ENCODE data around the gene DFFB.
A peak's percentile ranks its signal among the peaks of the same experiment; 100 is the strongest.

DFFB gene

DNA sequence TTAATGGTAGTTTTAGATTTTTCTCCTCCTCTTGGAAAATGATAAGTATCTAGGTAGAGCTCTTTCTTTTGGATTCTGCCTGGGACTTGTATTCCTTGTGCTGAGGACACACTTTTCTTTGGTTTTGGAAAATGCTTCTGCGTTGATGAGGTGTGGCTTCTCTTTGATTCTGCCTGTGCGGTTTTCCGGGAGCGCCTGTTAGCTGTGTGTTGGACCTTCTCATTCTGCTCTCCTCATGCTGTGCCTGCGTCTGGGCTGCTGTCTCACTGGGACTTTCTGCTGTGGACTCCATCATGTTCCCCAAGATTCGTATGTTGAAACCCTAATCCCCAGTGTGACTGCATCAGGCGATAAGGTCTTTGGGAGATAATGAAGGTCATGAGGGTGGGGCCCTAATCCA, 21.8 kb downstream of the DFFB start (continued):
- TF ChIP-seq SETDB1 (IDR thresholded peaks at IDR 0.05; ENCODE audit: insufficient read length, low read length) (peak; percentile 81), ZFP37 (tag by site-specific recombination; IDR thresholded peaks at IDR 0.05) (no peak), ZNF514 (tag by site-specific recombination; IDR thresholded peaks at IDR 0.05) (no peak), ZBTB49 (tag by site-specific recombination; IDR thresholded peaks at IDR 0.05; ENCODE audit: low read depth) (no peak), ZNF175 (tag by site-specific recombination; IDR thresholded peaks at IDR 0.05) (no peak), ZNF626 (tag by site-specific recombination; IDR thresholded peaks at IDR 0.05) (peak; percentile 57; the same call in 1 of the 2 replicates), ZNF169 (tag by site-specific recombination; IDR thresholded peaks at IDR 0.05) (no peak), ZNF791 (tag by site-specific recombination; IDR thresholded peaks at IDR 0.05) (no peak), ZNF248 (tag by site-specific recombination; IDR thresholded peaks at IDR 0.05) (no peak), ZNF24 (tag by site-specific recombination; IDR thresholded peaks at IDR 0.05) (no peak), ZNF510 (tag by site-specific recombination; IDR thresholded peaks at IDR 0.05; ENCODE audit: insufficient replicate concordance) (no peak), ZNF174 (tag by site-specific recombination; IDR thresholded peaks at IDR 0.05) (no peak), ZNF223 (tag by site-specific recombination; IDR thresholded peaks at IDR 0.05) (no peak)
- TF ChIP-seq, protein P1, sequence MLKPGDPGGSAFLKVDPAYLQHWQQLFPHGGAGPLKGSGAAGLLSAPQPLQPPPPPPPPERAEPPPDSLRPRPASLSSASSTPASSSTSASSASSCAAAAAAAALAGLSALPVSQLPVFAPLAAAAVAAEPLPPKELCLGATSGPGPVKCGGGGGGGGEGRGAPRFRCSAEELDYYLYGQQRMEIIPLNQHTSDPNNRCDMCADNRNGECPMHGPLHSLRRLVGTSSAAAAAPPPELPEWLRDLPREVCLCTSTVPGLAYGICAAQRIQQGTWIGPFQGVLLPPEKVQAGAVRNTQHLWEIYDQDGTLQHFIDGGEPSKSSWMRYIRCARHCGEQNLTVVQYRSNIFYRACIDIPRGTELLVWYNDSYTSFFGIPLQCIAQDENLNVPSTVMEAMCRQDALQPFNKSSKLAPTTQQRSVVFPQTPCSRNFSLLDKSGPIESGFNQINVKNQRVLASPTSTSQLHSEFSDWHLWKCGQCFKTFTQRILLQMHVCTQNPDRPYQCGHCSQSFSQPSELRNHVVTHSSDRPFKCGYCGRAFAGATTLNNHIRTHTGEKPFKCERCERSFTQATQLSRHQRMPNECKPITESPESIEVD (tag by site-specific recombination; IDR thresholded peaks at IDR 0.05), result no peak

GRCh38 chr1:3879787-3880428, 22.6 kb downstream of the DFFB start:
- TF ChIP-seq, protein P2, sequence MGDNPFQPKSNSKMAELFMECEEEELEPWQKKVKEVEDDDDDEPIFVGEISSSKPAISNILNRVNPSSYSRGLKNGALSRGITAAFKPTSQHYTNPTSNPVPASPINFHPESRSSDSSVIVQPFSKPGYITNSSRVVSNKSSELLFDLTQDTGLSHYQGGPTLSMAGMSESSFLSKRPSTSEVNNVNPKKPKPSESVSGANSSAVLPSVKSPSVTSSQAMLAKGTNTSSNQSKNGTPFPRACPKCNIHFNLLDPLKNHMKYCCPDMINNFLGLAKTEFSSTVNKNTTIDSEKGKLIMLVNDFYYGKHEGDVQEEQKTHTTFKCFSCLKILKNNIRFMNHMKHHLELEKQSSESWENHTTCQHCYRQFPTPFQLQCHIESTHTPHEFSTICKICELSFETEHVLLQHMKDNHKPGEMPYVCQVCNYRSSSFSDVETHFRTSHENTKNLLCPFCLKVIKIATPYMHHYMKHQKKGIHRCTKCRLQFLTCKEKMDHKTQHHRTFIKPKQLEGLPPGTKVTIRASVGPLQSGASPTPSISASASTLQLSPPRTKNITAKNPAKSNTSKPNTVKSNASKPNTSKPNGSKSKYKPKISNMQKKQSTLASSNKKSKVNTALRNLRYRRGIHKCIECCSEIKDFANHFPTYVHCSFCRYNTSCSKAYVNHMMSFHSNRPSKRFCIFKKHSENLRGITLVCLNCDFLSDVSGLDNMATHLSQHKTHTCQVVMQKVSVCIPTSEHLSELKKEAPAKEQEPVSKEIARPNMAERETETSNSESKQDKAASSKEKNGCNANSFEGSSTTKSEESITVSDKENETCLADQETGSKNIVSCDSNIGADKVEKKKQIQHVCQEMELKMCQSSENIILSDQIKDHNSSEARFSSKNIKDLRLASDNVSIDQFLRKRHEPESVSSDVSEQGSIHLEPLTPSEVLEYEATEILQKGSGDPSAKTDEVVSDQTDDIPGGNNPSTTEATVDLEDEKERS (tag by site-specific recombination; IDR thresholded peaks at IDR 0.05), result no peak
- TF ChIP-seq ZNF140 (tag by site-specific recombination; IDR thresholded peaks at IDR 0.05), result no peak
- TF ChIP-seq, protein P3, sequence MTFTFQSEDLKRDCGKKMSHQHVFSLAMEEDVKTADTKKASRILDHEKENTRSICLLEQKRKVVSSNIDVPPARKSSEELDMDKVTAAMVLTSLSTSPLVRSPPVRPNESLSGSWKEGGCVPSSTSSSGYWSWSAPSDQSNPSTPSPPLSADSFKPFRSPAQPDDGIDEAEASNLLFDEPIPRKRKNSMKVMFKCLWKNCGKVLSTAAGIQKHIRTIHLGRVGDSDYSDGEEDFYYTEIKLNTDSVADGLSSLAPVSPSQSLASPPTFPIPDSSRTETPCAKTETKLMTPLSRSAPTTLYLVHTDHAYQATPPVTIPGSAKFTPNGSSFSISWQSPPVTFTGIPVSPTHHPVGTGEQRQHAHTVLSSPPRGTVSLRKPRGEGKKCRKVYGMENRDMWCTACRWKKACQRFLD (tag by site-specific recombination; IDR thresholded peaks at IDR 0.05), result no peak
- TF ChIP-seq ZBTB49 (tag by site-specific recombination; IDR thresholded peaks at IDR 0.05; ENCODE audit: low read depth), result no peak
- TF ChIP-seq ZNF843 (tag by site-specific recombination; IDR thresholded peaks at IDR 0.05), result no peak
- TF ChIP-seq YY2 (tag by site-specific recombination; IDR thresholded peaks at IDR 0.05), result no peak
- no peak for TF ChIP-seq ZEB2 (tag by site-specific recombination; IDR thresholded peaks at IDR 0.05)
- TF ChIP-seq SP7 (tag by site-specific recombination; IDR thresholded peaks at IDR 0.05), result no peak
- TF ChIP-seq ZNF707 (tag by site-specific recombination; IDR thresholded peaks at IDR 0.05), result no peak
- no peak for TF ChIP-seq MZF1 (tag by site-specific recombination; IDR thresholded peaks at IDR 0.05; ENCODE audit: borderline replicate concordance)
- no peak for TF ChIP-seq ZNF155 (tag by site-specific recombination; IDR thresholded peaks at IDR 0.05)
- TF ChIP-seq GLIS2 (tag by site-specific recombination; IDR thresholded peaks at IDR 0.05), result no peak
- ChIA-PET POLR2A (no interaction called here), CTCF (no interaction called here)
- peaks cover 0 to 66% of the 10 kb centered on the region in 2 experiments; a peak in 2 of 3 replicates for H3K36me3 ChIP-seq (ENCODE audit: control insufficient read depth in 2 of 2, insufficient read depth in 1 of 2, low read length in 2 of 2)
- no peaks in the 10 kb centered on the region for H3K9me3 ChIP-seq (ENCODE audit: control insufficient read depth, insufficient read depth, low read depth, low read length)
- H3K27ac ChIP-seq (ENCODE audit: extremely low read depth, low read depth, low read length), result no peak overlapping the region
- no peak overlapping the region for H3K4me3 ChIP-seq (ENCODE audit: low read depth, low read length)
- no peaks in the 10 kb centered on the region for H3K4me1 ChIP-seq (ENCODE audit: control insufficient read depth, insufficient read depth, low read length)

Data from HEK293 (cell line).